ENCODE results near the gene PLXNA4.
A peak's percentile ranks its signal among the peaks of the same experiment; 100 is the strongest.
"Not testable (repeated sequence)": the region's sequence is repeated elsewhere in the genome, so short reads cannot be mapped to it uniquely, and the experiment has no call there.

Gene PLXNA4, protein sequence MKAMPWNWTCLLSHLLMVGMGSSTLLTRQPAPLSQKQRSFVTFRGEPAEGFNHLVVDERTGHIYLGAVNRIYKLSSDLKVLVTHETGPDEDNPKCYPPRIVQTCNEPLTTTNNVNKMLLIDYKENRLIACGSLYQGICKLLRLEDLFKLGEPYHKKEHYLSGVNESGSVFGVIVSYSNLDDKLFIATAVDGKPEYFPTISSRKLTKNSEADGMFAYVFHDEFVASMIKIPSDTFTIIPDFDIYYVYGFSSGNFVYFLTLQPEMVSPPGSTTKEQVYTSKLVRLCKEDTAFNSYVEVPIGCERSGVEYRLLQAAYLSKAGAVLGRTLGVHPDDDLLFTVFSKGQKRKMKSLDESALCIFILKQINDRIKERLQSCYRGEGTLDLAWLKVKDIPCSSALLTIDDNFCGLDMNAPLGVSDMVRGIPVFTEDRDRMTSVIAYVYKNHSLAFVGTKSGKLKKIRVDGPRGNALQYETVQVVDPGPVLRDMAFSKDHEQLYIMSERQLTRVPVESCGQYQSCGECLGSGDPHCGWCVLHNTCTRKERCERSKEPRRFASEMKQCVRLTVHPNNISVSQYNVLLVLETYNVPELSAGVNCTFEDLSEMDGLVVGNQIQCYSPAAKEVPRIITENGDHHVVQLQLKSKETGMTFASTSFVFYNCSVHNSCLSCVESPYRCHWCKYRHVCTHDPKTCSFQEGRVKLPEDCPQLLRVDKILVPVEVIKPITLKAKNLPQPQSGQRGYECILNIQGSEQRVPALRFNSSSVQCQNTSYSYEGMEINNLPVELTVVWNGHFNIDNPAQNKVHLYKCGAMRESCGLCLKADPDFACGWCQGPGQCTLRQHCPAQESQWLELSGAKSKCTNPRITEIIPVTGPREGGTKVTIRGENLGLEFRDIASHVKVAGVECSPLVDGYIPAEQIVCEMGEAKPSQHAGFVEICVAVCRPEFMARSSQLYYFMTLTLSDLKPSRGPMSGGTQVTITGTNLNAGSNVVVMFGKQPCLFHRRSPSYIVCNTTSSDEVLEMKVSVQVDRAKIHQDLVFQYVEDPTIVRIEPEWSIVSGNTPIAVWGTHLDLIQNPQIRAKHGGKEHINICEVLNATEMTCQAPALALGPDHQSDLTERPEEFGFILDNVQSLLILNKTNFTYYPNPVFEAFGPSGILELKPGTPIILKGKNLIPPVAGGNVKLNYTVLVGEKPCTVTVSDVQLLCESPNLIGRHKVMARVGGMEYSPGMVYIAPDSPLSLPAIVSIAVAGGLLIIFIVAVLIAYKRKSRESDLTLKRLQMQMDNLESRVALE (N-terminal part only)

DNA sequence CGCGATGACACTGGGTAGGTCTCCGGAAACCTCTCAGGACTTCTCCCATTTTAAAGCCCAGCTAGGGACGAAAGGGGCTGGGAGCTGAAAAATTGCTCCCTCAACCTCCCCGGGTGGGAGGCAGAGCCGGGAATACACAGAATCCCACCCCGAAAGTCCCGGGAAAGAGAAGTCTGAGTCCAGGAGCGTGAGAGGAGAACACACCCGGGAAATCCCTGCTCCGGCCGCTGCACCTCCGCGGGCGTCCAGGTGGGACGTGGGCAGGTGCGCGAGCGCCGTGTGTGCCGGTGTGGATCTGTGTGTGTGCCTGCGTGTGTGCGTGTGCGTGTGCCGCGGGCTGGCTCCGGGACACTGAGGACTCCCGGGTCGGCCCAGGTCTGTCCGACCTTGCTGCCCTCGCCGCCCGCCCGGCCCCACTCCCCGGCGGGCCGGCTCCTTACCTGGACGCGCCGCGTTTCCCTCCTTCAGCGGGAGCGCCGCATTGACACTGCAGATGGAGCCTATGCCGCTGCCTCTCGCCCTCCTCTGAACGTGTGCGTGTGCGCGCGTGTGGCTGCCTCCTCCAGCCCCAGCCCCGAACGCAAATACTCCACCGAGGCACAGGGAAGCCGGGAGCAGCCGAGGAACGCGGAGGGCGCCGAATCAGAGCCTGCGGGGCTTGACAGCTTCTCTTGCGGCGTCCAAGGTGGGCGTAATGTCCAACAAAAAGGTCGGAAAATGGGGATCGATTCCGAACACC, at the start of gene PLXNA4:
Gene PLXNA4, minus strand, starts transcription at position 489 of the 739 bp plus-strand sequence. CDS start 67,777 bp downstream, outside the sequence.
- peak; percentile 43 for DNase-seq

DNA sequence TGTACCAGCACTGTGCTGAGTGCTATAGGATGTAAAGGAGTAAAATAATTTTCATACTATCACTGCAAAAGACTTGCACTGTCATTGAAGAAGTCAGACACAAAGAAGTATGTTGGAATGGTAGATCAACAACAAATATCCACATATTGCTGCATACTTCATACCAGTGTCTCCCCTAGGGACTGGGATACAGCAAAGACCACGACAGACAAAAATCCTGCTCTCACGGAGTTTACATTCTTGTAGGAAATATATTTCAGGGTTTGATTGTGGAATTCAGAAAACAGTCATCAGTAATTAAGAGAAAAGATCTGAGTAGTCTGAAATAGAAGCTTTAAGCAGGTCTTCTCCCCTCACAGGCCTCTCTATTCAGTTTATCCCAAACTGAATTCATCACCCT, 49.4 kb upstream of the PLXNA4 start:
- no peak for DNase-seq

DNA sequence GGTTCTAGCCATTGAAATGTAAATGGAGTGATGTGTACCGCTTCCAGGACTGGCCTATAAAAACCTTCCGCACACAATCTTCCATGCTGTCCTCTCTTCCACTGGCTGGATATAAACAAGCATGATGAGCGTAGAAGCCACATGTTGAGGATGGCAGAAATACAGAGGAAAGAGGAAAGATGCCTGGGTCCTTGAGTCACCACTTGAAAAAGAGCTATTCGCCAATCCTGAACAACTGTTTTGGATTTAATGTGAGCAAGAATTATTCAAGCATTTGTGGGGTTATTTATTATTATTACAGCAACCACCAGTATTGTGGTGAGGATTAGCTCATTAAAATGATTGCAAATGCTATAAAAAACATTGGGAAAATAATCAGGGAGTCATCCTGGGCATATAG, 45.8 kb upstream of the PLXNA4 start:
- DNase-seq: no peak

DNA sequence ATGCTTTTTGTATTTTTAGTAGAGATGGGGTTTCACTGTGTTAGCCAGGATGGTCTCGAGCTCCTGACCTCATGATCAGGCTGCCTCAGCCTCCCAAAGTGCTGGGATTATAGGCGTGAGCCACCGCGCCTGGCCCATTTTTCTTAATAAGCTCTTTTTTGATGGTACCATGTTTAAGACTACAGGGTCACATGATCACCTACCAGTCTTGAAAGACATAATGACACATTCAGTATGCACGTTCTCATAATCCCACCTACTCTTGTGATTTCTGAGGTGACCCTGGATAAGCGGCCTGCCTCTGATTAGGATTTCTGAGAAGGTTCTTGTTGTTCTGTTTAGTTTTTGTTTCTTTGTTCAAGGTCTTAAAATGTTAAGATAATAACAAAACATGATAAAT, 43.7 kb upstream of the PLXNA4 start:
- no peak for DNase-seq

DNA sequence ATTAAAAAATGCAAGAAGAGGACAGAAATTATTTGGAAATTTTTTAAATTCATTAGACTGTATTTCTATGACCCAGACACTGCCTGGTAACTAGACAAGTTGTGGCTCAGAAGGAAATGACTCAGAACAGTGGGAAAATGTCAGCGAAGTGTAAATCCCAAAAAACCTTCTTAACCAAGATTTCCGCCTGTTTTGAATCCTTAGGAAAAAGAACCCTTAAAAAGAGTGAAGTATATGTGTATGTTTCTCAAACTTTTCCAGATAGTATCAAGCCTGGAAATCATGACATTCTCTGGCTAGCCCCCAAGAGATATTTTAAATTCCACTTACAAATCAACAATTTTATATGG, 42.7 kb upstream of the PLXNA4 start:
- no peak for DNase-seq

DNA sequence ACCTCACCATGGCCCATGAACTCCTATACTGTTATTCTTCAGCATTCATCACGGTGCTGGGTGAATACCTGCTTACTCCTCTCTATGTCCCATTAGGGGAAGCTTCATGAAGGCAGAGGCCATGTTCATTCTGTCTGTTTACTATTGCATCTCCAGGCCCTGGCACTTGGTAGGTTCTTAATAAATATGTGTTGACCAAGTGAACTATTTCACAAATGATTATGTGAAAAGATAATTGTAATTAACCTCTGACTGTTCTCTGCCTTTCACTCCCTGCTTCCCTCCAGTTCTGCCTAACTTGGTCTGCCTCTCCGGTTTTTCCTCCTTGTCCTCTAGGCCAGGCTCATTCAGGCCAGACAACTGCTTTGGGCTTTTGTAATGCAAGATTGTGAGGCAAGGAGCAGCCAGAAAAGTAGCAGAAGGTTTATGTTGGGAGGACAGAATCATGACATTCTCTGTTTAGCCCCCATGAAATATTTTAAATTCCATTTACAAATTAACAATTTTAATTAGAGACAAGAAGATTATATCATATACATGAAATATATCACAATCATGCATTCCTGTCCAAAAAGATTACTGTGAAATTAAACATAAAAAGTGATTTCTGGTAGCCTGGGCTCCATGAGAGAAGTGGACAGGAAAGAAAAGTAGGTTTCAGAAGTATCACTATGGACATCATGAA, 42.1 kb upstream of the PLXNA4 start:
- DNase-seq: no peak

DNA sequence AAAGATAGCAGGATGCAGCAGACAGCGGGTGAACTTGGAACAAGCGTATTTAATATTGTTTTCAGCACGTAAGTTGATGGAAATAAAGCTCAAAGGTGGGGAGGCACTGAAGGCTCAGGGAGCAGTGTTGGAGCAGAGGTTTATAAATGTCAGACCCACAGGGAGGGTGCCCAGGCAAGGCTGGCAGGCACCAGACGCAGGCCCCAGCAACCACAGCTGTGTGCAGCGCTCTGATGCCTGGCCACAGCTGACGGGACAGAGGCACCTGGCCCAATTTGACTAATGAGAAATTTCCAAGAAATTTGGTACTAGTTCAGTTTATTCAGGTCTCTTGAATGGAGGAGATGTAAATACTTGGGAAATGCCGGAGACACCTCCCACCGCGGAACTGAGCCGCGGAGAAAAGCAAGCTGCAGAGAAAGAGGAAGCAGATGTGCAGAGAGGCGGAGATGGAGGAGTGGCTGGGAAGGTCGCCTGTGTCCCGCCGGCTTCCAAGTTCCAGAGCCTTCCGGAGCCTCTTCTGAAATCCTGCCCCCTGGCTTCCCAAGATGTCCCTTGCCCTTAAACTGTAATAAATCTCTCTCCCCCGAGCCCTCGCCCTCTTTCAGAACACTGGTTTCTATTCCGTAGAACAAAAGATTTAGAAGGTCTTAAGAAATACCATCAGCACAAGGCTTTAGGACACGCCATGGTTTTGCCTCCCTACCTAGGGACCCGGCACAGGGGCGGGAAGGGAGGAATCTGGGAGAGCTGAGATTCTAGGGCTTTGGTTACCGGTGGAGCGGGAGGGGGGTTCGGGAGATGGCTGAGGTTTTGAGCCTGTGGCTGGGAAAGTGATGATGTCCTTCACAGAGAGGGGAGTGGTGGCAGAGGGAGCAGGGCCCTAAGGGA, 38.4 kb upstream of the PLXNA4 start:
- no peak for DNase-seq

DNA sequence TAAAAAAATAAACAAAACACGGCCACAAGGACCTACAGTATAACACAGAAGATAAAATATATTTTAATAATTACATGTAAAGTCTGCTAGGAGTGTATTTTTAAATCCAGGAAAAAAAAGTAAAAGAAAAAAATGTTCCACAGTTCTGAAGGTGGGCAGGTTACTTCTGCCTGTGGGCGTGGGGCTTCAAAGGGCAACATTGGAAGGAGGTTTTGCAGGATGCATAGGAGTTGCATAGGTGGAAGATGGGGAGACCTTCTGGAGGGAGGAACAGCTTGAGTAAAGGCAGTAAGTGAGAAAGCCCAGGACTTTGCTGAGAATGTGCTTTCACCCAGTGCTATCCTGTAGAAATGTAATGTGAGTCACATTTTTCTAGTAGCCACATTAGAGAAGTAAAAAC, 37.5 kb upstream of the PLXNA4 start:
- no peak for DNase-seq

DNA sequence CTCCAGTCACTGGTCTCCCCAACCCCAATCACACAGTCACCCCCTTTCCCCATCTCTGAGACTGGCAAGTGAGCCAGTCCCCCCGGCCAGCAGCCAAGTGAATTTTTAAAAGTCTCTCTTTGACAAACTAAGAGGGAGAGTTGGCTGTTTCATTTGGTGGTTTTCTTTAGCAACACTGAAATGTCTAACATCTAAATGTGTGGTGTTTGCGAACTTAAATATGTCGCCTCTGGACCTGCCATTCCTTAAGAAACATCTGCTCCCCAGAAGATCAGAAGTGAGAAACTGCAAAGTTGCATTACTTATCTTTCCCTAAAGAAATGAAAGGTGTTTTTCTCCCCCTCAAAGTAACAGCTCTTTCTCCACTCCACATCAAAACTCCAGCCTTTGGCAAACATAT, 34.7 kb upstream of the PLXNA4 start:
- no peak for DNase-seq

DNA sequence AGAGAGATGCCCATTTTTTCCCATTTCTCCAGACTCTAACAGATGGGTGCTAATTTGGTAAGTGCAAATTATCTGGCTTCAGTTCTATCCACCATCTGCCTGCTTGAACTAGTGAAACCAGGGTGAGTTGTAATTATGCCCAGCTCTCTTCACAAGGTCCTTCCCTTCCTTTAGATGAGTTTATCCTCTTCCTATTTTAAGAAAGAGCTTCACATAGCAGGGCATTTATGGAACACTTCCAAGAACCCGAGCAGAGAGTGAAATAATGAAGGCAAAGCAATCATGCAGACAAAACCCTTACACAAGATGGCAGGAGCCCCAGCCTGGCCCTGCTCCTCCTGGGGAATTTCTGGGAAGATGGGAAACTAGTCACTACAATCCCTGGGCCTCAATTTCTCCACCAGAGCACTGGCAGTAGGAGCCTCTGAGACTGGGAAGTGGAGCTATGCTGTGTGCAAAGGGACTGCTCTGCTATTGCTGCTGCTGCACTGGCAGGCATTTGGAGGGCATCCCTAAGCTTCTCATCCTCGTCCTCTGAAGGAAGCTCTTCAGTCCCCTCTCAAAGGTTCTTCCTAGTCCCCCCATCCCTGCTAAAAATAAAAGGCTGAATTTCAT, 33.7 kb upstream of the PLXNA4 start:
- DNase-seq: no peak

DNA sequence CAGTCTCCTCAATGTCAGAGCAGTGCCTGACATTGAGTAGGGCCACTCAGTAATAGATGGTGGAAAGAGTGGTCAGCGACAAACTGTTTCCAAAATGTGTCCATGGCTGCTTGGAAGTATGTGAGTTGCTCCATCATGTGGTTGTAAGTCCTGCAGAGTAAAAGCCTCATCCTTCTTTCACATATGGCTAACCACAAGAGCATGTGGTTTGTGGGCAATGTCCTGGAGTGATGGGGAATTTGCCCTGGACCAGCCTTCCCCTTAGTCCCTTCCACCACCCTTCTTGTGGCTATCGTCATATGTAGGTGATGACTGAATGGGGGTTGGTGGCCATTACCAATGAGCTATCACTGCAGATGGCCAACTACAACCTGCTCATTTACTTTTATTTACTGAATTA, 33.0 kb upstream of the PLXNA4 start:
- no peak for DNase-seq

DNA sequence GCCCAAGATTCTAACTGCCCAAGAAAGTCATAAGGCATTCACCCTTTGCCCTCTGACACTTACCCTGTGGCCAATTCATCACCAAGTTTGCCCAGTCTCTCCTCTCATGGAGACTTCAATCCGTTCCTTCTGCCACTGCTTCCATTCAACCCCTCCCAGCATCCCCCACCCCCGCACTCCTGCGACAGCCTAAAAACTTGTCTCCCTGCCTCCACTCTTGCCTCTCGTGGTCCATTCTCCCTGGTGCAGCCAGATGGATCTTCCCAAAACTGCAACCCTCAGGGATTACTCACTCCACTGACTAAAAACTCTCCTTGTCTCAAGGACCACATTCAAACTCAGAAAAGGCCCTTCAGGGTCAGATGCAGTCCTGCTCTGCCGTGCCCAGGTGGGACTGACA, 32.3 kb upstream of the PLXNA4 start:
- DNase-seq: no peak

DNA sequence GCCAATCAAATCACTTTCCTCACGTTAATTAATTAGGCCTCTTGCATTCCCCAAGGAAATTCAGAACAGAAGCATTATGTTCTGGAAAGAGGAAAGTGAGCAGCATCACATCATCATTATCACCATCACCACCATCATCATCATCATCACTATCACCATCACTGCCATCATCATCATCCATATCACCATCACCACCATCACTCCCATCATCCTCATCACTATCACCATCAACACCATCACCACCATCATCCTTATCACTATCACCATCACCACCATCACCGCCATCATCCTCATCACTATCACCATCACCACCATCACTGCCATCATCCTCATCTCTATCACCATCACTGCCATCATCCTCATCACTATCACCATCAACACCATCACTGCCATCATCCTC, 31.4 kb upstream of the PLXNA4 start:
- no peak for DNase-seq

DNA sequence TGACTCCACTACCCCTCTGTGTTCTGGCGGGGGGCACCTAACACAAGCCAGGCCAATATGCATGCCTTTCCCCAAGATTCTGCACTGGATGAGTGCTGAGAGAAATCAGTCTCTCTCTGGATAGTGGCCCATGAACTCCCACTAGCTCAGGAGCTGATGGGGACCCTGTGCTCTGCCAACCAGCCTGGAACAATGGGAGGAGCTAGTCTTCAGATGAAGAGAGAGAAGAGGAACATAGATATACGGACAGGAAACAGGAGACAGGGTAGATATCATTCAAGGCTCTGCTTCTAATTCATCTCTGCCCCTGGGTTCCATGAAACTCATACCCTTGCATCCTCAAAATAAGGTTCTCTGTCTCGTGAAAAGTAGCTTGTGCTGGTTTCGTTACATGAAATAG, 27.9 kb upstream of the PLXNA4 start:
- no peak for DNase-seq

DNA sequence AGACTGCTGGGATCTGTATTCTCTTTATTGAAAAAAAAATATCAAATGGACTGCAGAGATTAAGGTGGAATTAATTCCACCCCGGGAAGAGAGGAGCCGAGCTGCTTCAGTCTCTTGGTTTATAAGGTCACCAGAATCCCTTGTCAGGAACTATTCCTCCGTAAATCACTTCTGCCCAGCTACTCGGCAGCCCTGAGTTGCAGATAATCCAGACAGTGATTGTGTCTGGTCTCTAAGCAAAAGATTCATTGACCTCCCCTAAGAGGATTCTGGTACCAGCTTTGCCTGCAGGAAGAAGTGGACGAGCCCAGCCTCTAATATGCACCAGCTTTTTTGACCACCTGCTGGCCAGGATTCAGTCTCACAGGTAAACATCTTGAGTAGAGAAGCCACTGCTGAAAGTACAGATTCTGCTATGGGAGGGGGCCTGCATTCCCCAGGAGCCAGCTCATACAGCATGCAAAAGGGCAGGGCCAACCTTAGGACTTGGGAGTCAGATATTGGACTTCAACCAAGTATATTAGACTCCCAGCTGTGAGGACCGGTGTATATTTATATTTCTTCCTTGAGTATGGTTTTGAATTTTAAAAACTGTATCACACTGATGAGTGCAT, 27.1 kb upstream of the PLXNA4 start:
- DNase-seq: no peak

DNA sequence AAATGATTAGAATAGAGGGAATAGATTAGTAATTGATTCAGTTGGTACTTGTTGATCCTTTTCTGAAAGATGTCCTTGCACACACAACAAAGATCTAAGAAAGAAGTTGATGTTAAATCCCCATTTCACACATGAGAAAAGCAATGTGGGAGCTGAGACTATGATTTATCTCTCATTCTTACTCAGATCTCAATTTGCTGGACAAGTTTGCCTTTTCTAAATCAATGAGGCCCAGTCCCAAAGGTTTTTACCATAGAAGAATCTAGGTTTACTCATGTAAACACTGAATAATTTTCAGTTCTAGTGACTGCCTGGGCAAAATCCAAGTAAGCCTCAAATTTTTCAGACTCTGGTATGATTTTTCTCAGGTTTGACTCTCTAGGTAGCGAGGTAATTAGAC, 25.5 kb upstream of the PLXNA4 start:
- no peak for DNase-seq

DNA sequence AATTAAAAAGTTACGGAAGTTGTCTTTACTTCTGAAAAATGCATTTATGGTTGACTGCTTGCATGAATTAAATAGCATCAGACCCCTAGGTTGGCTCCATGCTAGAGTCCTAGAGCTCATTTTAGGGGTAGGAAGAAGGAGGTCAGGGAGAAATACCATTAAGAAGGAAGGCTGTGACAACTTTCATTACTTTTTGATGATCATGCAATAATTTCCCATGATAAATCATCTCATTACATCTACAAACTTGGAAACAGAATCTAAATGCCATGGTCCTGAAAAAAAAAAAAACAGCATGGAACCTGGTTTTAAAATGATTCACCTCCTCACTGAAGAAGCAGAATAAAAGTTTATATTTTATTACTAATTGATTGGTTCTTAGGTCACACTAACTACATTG, 20.3 kb upstream of the PLXNA4 start:
- no peak for DNase-seq

DNA sequence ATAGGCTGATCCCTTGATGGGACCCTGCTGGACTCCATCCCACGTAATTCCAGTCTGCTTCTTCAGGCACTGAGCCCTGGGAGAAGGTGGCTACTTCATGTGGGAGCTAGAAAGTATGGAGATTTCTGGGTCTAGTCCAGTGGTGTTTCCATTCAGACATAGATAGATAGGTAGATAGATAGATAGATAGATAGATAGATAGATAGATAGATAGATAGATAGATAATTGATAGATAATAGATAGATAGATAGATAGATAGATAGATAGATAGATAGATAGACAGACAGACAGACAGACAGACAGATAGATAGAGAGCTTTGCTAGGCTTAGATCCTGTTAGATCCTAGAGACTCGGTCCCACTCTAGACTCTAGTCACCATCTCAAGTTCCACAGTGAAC, 18.5 kb upstream of the PLXNA4 start:
- DNase-seq: not testable (repeated sequence)

DNA sequence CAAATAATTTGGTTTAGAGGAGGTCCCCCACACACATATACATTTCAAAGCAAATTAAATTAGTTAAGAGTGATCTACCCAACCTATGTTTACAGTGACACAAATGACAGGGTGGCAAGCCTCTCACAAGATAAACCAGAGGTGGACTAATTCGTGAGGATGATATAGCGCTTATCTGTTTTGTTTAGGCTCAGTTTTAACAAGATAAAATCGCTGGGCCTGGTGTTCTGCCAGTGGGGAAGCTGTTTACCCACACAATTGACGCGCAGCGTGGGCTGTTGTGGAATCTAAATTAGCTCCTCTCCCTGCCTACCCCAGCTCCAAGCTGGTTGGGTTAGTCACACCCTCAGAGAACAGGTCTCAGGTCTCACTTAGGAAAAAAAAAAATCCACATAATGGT, 16.7 kb upstream of the PLXNA4 start:
- DNase-seq: no peak

All from NCI-H345 (cell line).